ENCODE measurements around the gene PRELP.

GRCh38 chr1:203521812-203522211, 46.2 kb downstream of the PRELP start:
- TF ChIP-seq REPIN1 (tag by site-specific recombination; IDR thresholded peaks at IDR 0.05; ENCODE audit: low read depth): no peak
- no peak for TF ChIP-seq ZNF585B (tag by site-specific recombination; IDR thresholded peaks at IDR 0.05)
- TF ChIP-seq CTCF (tag by site-specific recombination; IDR thresholded peaks at IDR 0.05): no peak
- TF ChIP-seq ZBTB8A (tag by site-specific recombination; IDR thresholded peaks at IDR 0.05): no peak
- TF ChIP-seq ZNF792 (tag by site-specific recombination; IDR thresholded peaks at IDR 0.05): no peak
- TF ChIP-seq ZNF514 (tag by site-specific recombination; IDR thresholded peaks at IDR 0.05): no peak
- no peak for TF ChIP-seq ZNF677 (tag by site-specific recombination; IDR thresholded peaks at IDR 0.05)
